WERI-Rb-1 (cell line): Measurements from ENCODE around the gene LRRC3.

Source experiments
- DNase-seq: peaks from one replicate; pipeline ENCODE4 v3.0.0-alpha.2; 2020
- H3K27ac ChIP-seq: fragments of 250-450 bp; sonication (Bioruptor Pico); 2 replicates; pipeline ENCODE4 v1.5.1; 2020; ENCODE audit warnings: mild to moderate bottlenecking, moderate library complexity
- H3K27me3 ChIP-seq: fragments of 250-450 bp; sonication (Bioruptor Pico); 2 replicates; pipeline ENCODE4 v1.5.1; 2021; ENCODE audit warnings: mild to moderate bottlenecking, low read depth, moderate library complexity; ENCODE audit not compliant: insufficient read depth, severe bottlenecking
- H3K36me3 ChIP-seq: fragments of 250-450 bp; sonication (Bioruptor Pico); 2 replicates; pipeline ENCODE4 v1.5.1; 2020; ENCODE audit warnings: mild to moderate bottlenecking, moderate library complexity
- H3K4me3 ChIP-seq: 2 replicates; pipeline ENCODE4 v1.5.1; 2011; ENCODE audit warnings: low read depth, mild to moderate bottlenecking, control low read depth, low read length
- H3K9me3 ChIP-seq: fragments of 250-450 bp; sonication (Bioruptor Pico); 2 replicates; pipeline ENCODE4 v1.5.1; 2021; ENCODE audit warnings: mild to moderate bottlenecking, moderate library complexity; ENCODE audit not compliant: severe bottlenecking
- TF ChIP-seq, protein P1 (sequence below): IDR thresholded peaks from 2 replicates; pipeline ENCODE4 v1.5.1; 2011; ENCODE audit warnings: low read depth, mild to moderate bottlenecking, control low read depth, inconsistent platforms, low read length

LRRC3 gene

DNA sequence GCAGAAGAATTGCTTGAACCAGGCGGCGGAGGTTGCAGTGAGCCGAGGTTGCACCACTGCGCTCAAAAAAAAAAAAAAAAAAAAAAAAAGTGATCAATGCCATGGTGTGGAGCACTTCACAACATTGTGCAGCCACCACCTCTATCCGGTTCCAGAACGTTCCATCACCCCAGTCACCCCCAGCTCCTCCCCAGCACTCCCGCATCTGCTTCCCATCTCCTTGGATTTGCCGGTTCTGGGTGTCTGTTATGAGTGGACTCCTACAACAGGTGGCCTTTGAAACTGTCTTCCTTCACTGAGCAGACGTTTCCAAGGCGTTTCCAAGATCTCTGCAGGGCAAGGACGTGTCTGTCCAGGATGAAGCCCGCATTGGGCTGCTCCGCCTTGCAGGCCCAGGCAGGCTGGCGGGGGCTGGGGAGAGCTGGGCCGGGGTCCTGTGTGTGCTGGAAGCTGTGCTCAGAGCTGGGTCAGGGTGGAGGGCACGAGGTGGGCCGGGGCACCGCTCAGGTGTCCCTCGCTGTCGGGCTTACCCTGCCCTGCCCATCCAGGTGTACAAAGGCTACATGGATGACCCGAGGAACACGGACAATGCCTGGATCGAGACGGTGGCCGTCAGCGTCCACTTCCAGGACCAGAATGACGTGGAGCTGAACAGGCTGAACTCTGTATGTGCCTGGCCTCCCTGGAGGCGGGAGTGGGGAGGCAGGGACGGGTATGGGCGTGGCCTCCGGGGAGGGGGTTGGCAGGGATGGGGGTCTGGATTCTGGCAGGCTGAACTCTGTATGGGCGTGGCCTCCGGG, 14.9 kb upstream of the LRRC3 start:
- H3K4me3 ChIP-seq, result no peak overlapping the region
- no peaks in the 10 kb centered on the region for H3K36me3 ChIP-seq
- no peaks in the 10 kb centered on the region for H3K27me3 ChIP-seq
- H3K27ac ChIP-seq, result no peak overlapping the region
- DNase-seq, result no peak
- no peaks in the 10 kb centered on the region for H3K9me3 ChIP-seq
- TF ChIP-seq, protein P1, sequence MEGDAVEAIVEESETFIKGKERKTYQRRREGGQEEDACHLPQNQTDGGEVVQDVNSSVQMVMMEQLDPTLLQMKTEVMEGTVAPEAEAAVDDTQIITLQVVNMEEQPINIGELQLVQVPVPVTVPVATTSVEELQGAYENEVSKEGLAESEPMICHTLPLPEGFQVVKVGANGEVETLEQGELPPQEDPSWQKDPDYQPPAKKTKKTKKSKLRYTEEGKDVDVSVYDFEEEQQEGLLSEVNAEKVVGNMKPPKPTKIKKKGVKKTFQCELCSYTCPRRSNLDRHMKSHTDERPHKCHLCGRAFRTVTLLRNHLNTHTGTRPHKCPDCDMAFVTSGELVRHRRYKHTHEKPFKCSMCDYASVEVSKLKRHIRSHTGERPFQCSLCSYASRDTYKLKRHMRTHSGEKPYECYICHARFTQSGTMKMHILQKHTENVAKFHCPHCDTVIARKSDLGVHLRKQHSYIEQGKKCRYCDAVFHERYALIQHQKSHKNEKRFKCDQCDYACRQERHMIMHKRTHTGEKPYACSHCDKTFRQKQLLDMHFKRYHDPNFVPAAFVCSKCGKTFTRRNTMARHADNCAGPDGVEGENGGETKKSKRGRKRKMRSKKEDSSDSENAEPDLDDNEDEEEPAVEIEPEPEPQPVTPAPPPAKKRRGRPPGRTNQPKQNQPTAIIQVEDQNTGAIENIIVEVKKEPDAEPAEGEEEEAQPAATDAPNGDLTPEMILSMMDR, result no peak

DNA sequence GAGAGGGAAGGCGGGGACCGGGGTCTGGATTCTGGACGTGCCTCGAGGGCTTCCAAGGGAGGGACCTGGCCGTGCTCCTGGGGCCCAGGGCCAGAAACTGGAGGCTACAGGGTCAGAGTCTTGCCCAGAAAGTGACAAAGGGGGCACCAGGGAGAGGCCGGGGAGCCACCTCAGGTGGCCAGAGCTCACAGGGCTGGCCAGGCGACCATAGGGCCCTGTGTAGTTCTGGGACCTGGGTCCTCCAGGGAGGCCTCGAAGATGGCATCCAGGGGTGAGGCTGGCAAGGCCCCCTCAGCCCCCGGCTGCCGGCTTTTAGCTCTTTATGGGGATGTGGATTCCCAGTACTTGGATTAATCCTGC, 14.3 kb upstream of the LRRC3 start:
- Histone ChIP-seq H3K27me3 (no peaks in the 10 kb centered on the region), H3K36me3 (no peaks in the 10 kb centered on the region), H3K9me3 (no peaks in the 10 kb centered on the region), H3K4me3 (no peak overlapping the region), H3K27ac (no peak overlapping the region)
- TF ChIP-seq, protein P1, result no peak
- no peak for DNase-seq

DNA sequence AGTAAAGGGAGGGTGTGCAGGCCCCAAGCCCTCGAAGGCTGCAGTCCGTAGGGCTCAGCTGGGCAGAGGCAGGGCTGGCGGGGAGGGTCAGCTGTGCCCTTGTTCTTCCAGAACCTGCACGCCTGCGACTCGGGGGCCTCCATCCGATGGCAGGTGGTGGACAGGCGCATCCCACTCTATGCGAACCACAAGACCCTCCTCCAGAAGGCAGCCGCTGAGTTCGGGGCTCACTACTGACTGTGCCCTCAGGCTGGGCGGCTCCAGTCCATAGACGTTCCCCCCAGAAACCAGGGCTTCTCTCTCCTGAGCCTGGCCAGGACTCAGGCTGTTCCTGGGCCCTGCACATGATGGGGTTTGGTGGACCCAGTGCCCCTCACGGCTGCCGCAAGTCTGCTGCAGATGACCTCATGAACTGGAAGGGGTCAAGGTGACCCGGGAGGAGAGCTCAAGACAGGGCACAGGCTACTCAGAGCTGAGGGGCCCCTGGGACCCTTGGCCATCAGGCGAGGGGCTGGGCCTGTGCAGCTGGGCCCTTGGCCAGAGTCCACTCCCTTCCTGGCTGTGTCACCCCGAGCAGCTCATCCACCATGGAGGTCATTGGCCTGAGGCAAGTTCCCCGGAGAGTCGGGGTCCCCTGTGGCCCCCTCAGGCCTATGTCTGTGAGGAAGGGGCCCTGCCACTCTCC, 13.6 kb upstream of the LRRC3 start:
- no peak overlapping the region for H3K27ac ChIP-seq
- TF ChIP-seq, protein P1, result no peak
- no peak for DNase-seq
- H3K27me3 ChIP-seq, result no peaks in the 10 kb centered on the region
- H3K36me3 ChIP-seq, result no peaks in the 10 kb centered on the region
- H3K4me3 ChIP-seq, result no peak overlapping the region
- no peaks in the 10 kb centered on the region for H3K9me3 ChIP-seq

DNA sequence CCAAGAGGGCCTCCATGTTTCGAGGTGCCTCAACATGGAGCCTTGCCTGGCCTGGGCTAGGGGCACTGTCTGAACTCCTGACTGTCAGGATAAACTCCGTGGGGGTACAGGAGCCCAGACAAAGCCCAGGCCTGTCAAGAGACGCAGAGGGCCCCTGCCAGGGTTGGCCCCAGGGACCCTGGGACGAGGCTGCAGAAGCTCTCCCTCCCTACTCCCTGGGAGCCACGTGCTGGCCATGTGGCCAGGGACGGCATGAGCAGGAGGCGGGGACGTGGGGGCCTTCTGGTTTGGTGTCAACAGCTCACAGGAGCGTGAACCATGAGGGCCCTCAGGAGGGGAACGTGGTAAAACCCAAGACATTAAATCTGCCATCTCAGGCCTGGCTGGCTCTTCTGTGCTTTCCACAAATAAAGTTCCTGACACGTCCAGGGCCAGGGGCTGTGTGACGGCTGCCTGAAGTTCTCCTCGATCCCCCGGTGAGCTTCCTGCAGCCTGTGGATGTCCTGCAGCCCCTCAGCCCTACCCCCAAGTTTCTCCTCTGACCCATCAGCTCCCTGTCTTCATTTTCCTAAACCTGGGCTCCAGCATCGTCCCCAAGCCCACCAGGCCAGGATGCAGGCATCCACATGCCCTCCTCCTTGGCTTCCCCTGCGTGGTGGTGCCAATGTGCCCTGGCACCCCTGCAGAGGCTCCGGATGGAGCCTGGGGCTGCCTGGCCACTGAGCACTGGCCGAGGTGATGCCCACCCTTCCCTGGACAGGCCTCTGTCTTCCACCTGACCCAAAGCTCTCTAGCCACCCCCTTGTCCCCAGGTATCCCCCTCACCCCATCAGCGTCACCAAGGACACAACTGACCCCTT, 12.8 kb upstream of the LRRC3 start:
- TF ChIP-seq, protein P1, result no peak

DNA sequence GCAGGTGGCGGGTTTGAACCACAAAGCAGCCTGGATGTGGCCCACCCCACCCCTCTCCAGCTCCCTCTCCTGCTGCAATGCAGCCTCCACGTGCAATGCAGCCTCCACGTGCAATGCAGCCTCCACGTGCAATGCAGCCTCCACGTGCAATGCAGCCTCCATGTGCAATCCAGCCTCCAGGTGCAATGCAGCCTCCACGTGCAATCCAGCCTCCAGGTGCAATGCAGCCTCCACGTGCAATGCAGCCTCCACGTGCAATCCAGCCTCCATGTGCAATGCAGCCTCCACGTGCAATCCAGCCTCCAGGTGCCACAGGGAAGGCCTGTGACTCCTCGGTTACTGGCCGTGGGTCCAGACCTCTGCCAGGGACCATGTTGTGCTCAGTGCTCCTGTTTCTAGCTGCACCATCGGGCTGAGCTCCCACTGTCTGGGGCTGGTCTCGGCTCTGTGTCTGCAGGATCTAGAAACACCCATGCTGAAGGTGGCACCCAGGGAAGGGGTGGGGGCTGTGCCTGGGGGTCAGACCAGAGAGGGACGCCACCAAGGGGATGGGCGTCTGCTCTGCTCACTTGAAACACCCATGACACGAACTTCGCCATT, 11.9 kb upstream of the LRRC3 start:
- Histone ChIP-seq H3K27ac (no peak overlapping the region), H3K9me3 (no peaks in the 10 kb centered on the region), H3K27me3 (no peaks in the 10 kb centered on the region), H3K4me3 (no peak overlapping the region), H3K36me3 (no peaks in the 10 kb centered on the region)
- DNase-seq, result no peak
- TF ChIP-seq, protein P1, result no peak

More for the DNA sequence above, 12.8 kb upstream of the LRRC3 start:
- H3K4me3 ChIP-seq, result no peak overlapping the region
- no peaks in the 10 kb centered on the region for H3K36me3 ChIP-seq
- H3K27me3 ChIP-seq, result no peaks in the 10 kb centered on the region
- H3K9me3 ChIP-seq, result no peaks in the 10 kb centered on the region
- H3K27ac ChIP-seq, result no peak overlapping the region
- DNase-seq, result no peak
